Activated T-cell treated with anti-CD3 and anti-CD28 coated beads, Interleukin-2, amount 50 U/mL, for 72 hours (primary cell): ENCODE measurements around the gene DYRK1B. TPM values are rescaled to one million over a fixed set of nuclear protein-coding genes. Genes with fewer than 3 reads are reported as not detected.
"Not testable (repeated sequence)": the region's sequence is repeated elsewhere in the genome, so short reads cannot be mapped to it uniquely, and the experiment has no call there.

Experiments used
- ATAC-seq, 2 donors: fragments of 150-1000 bp; cut with Tn5 transposase; replicated peaks in 1 of 2; 2 replicates each; pipeline ENCODE4 v1.10.0; 2021; ENCODE audit warnings: moderate library complexity in 2 of 2, mild to moderate bottlenecking in 1 of 2
- DNase-seq, 2 donors: peaks; one replicate each; pipeline ENCODE4 v3.0.0; 2021 to 2022; ENCODE audit warnings: mixed read lengths in 1 of 2
- H3K27ac Mint-ChIP-seq: one replicate; pipeline ENCODE4 v1.8.0; 2022; ENCODE audit warnings: mild to moderate bottlenecking, moderate library complexity, mixed read lengths
- H3K27me3 Mint-ChIP-seq: one replicate; pipeline ENCODE4 v1.8.0; 2022; ENCODE audit warnings: low read depth, mixed read lengths
- H3K36me3 Mint-ChIP-seq, 2 donors: one replicate each; pipeline ENCODE4 v1.8.0; 2022; ENCODE audit warnings: mixed read lengths in 2 of 2, mild to moderate bottlenecking in 1 of 2; ENCODE audit not compliant: insufficient read depth in 2 of 2
- H3K4me1 Mint-ChIP-seq: one replicate; pipeline ENCODE4 v1.8.0; 2022; ENCODE audit warnings: low read depth, mixed read lengths
- H3K4me3 Mint-ChIP-seq, 2 donors: one replicate each; pipeline ENCODE4 v1.8.0; 2022; ENCODE audit warnings: mild to moderate bottlenecking in 2 of 2, mixed read lengths in 2 of 2, moderate library complexity in 2 of 2
- H3K9me3 Mint-ChIP-seq, 2 donors: one replicate each; pipeline ENCODE4 v1.8.0; 2022; ENCODE audit warnings: mixed read lengths in 2 of 2
- total RNA-seq, 2 donors: library from RNA; stranded (reverse); gene quantifications; one replicate each; pipeline ENCODE4 v1.2.3, GENCODE V29; 2022

The DYRK1B gene
- total RNA-seq, 2 donors from 2014 or later = 6.1 to 7.0 TPM

DNA sequence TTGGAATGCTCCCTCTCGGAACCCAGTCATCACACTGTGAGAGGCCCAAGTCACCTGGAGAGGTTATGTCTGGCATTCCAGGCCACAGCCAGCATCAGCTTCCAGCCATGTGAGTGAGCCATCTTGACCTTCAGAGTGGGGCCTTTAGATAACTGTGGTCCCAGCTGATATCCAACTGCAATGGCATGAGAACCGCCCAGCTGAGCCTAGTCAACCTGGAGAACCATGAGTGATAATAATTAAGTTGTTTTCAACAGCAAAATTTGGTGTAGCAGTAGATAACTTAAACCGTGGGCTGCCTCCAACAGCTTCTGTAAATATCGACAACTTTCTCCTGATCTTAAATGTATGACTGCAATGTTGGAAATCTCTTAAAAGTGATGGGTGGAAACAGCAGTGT, 24.6 kb downstream of the DYRK1B start:
- Mint-ChIP-seq H3K27me3 (peaks cover under 1% of the 10 kb centered on the region), H3K27ac (no peak overlapping the region), H3K36me3 (peaks cover 0 to 1% of the 10 kb centered on the region in 2 donors), H3K4me1 (no peaks in the 10 kb centered on the region), H3K4me3 (no peak overlapping the region), H3K9me3 (peaks cover 1 to 2% of the 10 kb centered on the region in 2 donors)
- no peak for DNase-seq
- ATAC-seq = no peak

DNA sequence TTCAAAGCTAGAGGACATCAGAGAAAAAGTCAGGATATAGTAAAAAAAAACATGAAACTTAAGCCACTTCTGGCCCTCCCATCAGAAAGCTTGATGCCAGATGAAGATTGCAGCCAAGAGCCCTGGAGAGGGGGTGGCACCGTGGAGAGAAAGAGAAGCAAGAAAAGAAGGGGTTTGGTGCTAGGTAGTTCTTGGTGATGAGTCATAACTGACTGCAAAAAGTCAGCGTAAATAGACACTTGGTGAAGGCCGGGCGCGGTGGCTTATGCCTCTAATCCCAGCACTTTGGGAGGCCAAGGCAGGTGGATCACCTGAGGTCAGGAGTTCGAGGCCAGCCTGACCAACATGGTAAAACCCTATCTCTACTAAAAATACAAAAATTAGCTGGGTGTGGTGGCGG, 25.3 kb downstream of the DYRK1B start:
- not testable (repeated sequence) for H3K4me3 Mint-ChIP-seq, H3K36me3 Mint-ChIP-seq, H3K9me3 Mint-ChIP-seq, H3K27ac Mint-ChIP-seq, ATAC-seq, DNase-seq, H3K27me3 Mint-ChIP-seq, H3K4me1 Mint-ChIP-seq

GRCh38 chr19:39807846-39808364, 26.1 kb downstream of the DYRK1B start:
- DNase-seq (no peak), ATAC-seq (no peak)
- Mint-ChIP-seq H3K27me3 (peaks cover 7% of the 10 kb centered on the region), H3K27ac (no peak overlapping the region), H3K4me1 (no peaks in the 10 kb centered on the region), H3K9me3 (peaks cover 1 to 2% of the 10 kb centered on the region in 2 donors), H3K36me3 (peaks cover 0 to 1% of the 10 kb centered on the region in 2 donors), H3K4me3 (no peak overlapping the region)

DNA sequence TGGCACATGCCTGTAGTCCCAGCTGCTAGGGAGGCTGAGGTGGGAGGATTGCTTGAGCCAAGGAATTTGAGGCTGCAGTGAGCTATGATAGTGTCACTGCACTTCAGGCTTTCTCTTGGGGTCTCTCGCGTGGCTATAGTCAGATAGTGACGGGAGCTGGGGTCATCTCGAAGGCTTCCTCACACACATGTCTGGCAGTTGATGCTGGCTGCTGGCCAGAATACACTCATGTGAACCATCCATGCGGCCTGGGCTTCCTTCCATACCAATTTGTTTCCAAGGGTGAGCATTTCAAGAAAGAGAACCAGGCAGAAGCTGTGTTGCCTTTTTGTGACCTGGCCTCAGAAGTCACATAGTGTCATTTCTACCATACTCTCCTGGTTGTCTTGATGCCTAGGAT, 28.9 kb downstream of the DYRK1B start:
- H3K9me3 Mint-ChIP-seq = peaks cover 1 to 2% of the 10 kb centered on the region in 2 donors
- ATAC-seq = no peak
- no peak overlapping the region for H3K27ac Mint-ChIP-seq
- peaks cover 0 to 1% of the 10 kb centered on the region in 2 donors for H3K36me3 Mint-ChIP-seq
- no peak for DNase-seq
- no peak overlapping the region for H3K4me3 Mint-ChIP-seq
- no peaks in the 10 kb centered on the region for H3K4me1 Mint-ChIP-seq
- peaks cover 17% of the 10 kb centered on the region for H3K27me3 Mint-ChIP-seq

GRCh38 chr19:39802958-39803357, 31.0 kb downstream of the DYRK1B start:
- ATAC-seq (no peak), DNase-seq (no peak)
- peaks cover 0 to 1% of the 10 kb centered on the region in 2 donors for H3K36me3 Mint-ChIP-seq
- H3K27me3 Mint-ChIP-seq = peaks cover 25% of the 10 kb centered on the region
- peaks cover 0 to under 1% of the 10 kb centered on the region in 2 donors for H3K9me3 Mint-ChIP-seq
- H3K4me1 Mint-ChIP-seq = no peaks in the 10 kb centered on the region
- H3K27ac Mint-ChIP-seq = no peak overlapping the region
- no peak overlapping the region for H3K4me3 Mint-ChIP-seq

GRCh38 chr19:39797083-39797482, 36.9 kb downstream of the DYRK1B start:
- no peaks in the 10 kb centered on the region for H3K36me3 Mint-ChIP-seq
- peaks cover 19% of the 10 kb centered on the region for H3K27me3 Mint-ChIP-seq
- ATAC-seq (no peak), DNase-seq (no peak)
- H3K4me1 Mint-ChIP-seq = peaks cover 8% of the 10 kb centered on the region
- H3K9me3 Mint-ChIP-seq = no peaks in the 10 kb centered on the region
- H3K4me3 Mint-ChIP-seq = no peak overlapping the region
- no peak overlapping the region for H3K27ac Mint-ChIP-seq

- no peak for DNase-seq
- H3K4me3 Mint-ChIP-seq = no peak overlapping the region
- H3K27ac Mint-ChIP-seq = no peak overlapping the region
- ATAC-seq = no peak
- no peaks in the 10 kb centered on the region for H3K9me3 Mint-ChIP-seq
- peaks cover 14% of the 10 kb centered on the region for H3K27me3 Mint-ChIP-seq
- H3K4me1 Mint-ChIP-seq = peaks cover 8% of the 10 kb centered on the region
- no peaks in the 10 kb centered on the region for H3K36me3 Mint-ChIP-seq
These were observed 37.9 kb downstream of the DYRK1B start for GRCh38 chr19:39796000-39796498.

- DNase-seq (peak; percentile 17 to 18), ATAC-seq (peak; percentile 43 to 62)
- H3K27ac Mint-ChIP-seq = no peak overlapping the region
- H3K9me3 Mint-ChIP-seq = no peaks in the 10 kb centered on the region
- H3K4me1 Mint-ChIP-seq = peaks cover 8% of the 10 kb centered on the region
- H3K36me3 Mint-ChIP-seq = no peaks in the 10 kb centered on the region
- peaks cover 14% of the 10 kb centered on the region for H3K27me3 Mint-ChIP-seq
- no peak overlapping the region for H3K4me3 Mint-ChIP-seq
These were observed 39.0 kb downstream of the DYRK1B start for GRCh38 chr19:39795001-39795400.

DNA sequence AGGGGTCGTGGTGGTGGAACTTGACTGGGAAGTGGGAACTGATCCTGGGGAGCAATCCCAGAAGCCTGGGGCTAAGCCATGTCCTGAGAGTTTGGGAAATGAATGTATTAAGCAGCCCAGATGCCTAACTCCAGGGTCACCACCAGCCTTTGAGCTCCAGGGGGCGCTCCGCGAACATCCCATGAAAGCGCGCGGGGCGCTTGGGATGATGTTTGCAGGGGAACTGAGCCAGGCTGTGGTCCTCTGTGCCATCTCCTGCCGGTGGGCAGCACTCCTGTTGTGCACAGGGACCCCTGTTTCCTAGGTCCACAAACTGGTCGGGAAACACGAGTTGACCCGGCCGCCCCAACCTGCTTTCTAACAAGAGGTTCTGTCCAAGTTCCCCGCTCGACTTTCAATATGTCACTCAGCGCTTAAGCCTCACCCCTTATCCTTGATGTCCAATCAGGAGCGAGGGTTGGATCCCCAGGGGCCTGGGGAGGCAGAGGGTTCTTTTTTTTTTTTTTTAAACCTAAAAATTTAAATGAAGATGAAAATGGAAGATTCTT, 40.9 kb downstream of the DYRK1B start:
- DNase-seq (peak; percentile 76 to 80), ATAC-seq (peak; percentile 91 to 96)
- Mint-ChIP-seq H3K36me3 (peaks cover 0 to 4% of the 10 kb centered on the region in 2 donors), H3K4me3 (peak overlapping the region; percentile 78 to 89), H3K27ac (no peak overlapping the region), H3K4me1 (peaks cover 8% of the 10 kb centered on the region), H3K27me3 (peaks cover 6% of the 10 kb centered on the region), H3K9me3 (peaks cover under 1 to 5% of the 10 kb centered on the region in 2 donors)

- H3K9me3 Mint-ChIP-seq = peaks cover 2 to 7% of the 10 kb centered on the region in 2 donors
- H3K36me3 Mint-ChIP-seq = peaks cover 3 to 5% of the 10 kb centered on the region in 2 donors
- H3K27me3 Mint-ChIP-seq = peaks cover 23% of the 10 kb centered on the region
- no peak overlapping the region for H3K4me3 Mint-ChIP-seq
- ATAC-seq (no peak), DNase-seq (no peak)
- H3K4me1 Mint-ChIP-seq = no peaks in the 10 kb centered on the region
- H3K27ac Mint-ChIP-seq = no peak overlapping the region
These were observed 45.7 kb downstream of the DYRK1B start for GRCh38 chr19:39788244-39788643.

- no peaks in the 10 kb centered on the region for H3K9me3 Mint-ChIP-seq
- no peak overlapping the region for H3K4me3 Mint-ChIP-seq
- DNase-seq = no peak
These were observed 53.1 kb downstream of the DYRK1B start for GRCh38 chr19:39780894-39781293.

GRCh38 chr19:39778763-39779162, 55.2 kb downstream of the DYRK1B start, which contains the start of gene LEUTX:
Gene LEUTX, plus strand, starts transcription at chr19:39778854. Its CDS starts 67 bp downstream, at chr19:39778921.
- no peak within 1 kb of the TSS for H3K4me3 Mint-ChIP-seq

More at GRCh38 chr19:39780894-39781293, 53.1 kb downstream of the DYRK1B start:
- peaks cover 52% of the 10 kb centered on the region for H3K27me3 Mint-ChIP-seq
- no peaks in the 10 kb centered on the region for H3K36me3 Mint-ChIP-seq
- no peak overlapping the region for H3K27ac Mint-ChIP-seq
- no peak for ATAC-seq
- peaks cover 17% of the 10 kb centered on the region for H3K4me1 Mint-ChIP-seq

More at GRCh38 chr19:39778763-39779162, 55.2 kb downstream of the DYRK1B start, which contains the start of gene LEUTX:
- ATAC-seq = peak; percentile 99 to 100
- no peak within 1 kb of the TSS for H3K27ac Mint-ChIP-seq
- peaks cover 17% of the 10 kb centered on the region for H3K4me1 Mint-ChIP-seq
- no peaks in the 10 kb centered on the region for H3K9me3 Mint-ChIP-seq
- no peaks in the 10 kb centered on the region for H3K36me3 Mint-ChIP-seq
- H3K27me3 Mint-ChIP-seq = peaks cover 31% of the 10 kb centered on the region
- peak; percentile 35 to 60 for DNase-seq
